ENCODE measurements around the gene LUZP2. TPM values are rescaled to one million over a fixed set of nuclear protein-coding genes. Genes with fewer than 3 reads are reported as not detected.

LUZP2 gene
- total RNA-seq, 2 experiments from 2014 or later, result not detected

DNA sequence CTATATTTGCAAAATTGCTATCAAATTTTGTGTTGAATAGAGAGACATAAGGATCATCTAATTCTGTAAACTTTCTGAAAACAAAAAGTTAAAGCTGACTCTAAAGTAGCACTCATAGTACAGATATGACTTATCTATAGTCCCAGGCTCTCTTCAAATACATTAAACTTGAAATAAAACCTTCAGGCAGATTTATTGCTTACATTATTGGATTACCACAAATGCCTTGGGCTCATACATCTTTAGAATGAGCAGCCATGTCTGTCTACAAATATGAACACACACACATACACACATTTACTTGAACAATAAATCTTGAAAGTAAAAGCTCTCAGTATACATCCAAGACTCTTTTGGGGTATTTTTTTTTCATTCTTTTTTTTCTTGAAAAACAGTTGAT, 207.9 kb downstream of the LUZP2 start:
- no peaks in the 10 kb centered on the region for H3K4me1 Mint-ChIP-seq (ENCODE audit: low read depth)

DNA sequence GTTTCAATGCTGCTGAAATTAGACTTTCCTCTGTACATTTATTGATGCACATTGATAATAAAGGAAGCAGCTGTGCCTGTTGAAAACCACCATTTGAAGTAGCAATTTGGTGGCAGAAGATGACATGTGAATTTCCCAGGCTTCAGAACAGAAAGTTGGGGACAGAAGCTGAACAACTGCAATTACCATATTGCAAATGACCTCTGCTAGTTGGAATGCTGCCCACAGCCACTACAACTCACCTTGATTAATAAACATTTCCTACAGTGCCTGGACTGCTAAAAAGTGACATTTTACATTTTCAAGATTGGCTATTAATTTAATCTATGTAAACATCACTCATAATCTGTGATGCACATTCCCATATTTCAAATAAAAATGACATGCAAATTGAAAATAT, 208.6 kb downstream of the LUZP2 start:
- Histone ChIP-seq H3K4me1 (ENCODE audit: insufficient read depth, low read length) (no peaks in the 10 kb centered on the region), H3K36me3 (ENCODE audit: insufficient read depth, low read length) (no peaks in the 10 kb centered on the region), H3K9me3 (ENCODE audit: control insufficient read depth in 1 of 2, insufficient read depth in 1 of 2, low read length in 2 of 2) (peaks cover 0 to 7% of the 10 kb centered on the region in 2 experiments), H3K27ac (ENCODE audit: low read depth in 1 of 2, low read length in 2 of 2) (no peak overlapping the region), H3K4me3 (ENCODE audit: low read length) (no peak overlapping the region), H3K27me3 (ENCODE audit: control insufficient read depth in 1 of 2, insufficient read depth in 2 of 2, low read length in 2 of 2) (no peaks in the 10 kb centered on the region)
- TF ChIP-seq, protein P1, sequence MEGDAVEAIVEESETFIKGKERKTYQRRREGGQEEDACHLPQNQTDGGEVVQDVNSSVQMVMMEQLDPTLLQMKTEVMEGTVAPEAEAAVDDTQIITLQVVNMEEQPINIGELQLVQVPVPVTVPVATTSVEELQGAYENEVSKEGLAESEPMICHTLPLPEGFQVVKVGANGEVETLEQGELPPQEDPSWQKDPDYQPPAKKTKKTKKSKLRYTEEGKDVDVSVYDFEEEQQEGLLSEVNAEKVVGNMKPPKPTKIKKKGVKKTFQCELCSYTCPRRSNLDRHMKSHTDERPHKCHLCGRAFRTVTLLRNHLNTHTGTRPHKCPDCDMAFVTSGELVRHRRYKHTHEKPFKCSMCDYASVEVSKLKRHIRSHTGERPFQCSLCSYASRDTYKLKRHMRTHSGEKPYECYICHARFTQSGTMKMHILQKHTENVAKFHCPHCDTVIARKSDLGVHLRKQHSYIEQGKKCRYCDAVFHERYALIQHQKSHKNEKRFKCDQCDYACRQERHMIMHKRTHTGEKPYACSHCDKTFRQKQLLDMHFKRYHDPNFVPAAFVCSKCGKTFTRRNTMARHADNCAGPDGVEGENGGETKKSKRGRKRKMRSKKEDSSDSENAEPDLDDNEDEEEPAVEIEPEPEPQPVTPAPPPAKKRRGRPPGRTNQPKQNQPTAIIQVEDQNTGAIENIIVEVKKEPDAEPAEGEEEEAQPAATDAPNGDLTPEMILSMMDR (IDR thresholded peaks at IDR 0.05), result no peak
- H3K9me3 Mint-ChIP-seq, result peaks cover 7% of the 10 kb centered on the region
- H3K27me3 Mint-ChIP-seq, result no peaks in the 10 kb centered on the region
- DNase-seq (no peak), ATAC-seq (ENCODE audit: poor library complexity) (no peak)
- H3K4me3 Mint-ChIP-seq, result no peak overlapping the region
- no peaks in the 10 kb centered on the region for H3K4me1 Mint-ChIP-seq (ENCODE audit: low read depth)
- H3K27ac Mint-ChIP-seq, result no peak overlapping the region
- intact Hi-C loops (cut with DNase I, micrococcal nuclease), result no loop called here
- POLR2A ChIA-PET, result no interaction called here
- CTCF ChIA-PET, result no interaction called here
- no peaks in the 10 kb centered on the region for H3K36me3 Mint-ChIP-seq (ENCODE audit: low read depth)

More for the DNA sequence above, 207.9 kb downstream of the LUZP2 start:
- peaks cover 0 to 7% of the 10 kb centered on the region in 2 experiments for H3K9me3 ChIP-seq (ENCODE audit: control insufficient read depth in 1 of 2, insufficient read depth in 1 of 2, low read length in 2 of 2)
- no peaks in the 10 kb centered on the region for H3K4me1 ChIP-seq (ENCODE audit: insufficient read depth, low read length)
- TF ChIP-seq, protein P1 (IDR thresholded peaks at IDR 0.05), result no peak
- Mint-ChIP-seq H3K9me3 (peaks cover 7% of the 10 kb centered on the region), H3K27me3 (no peaks in the 10 kb centered on the region), H3K27ac (no peak overlapping the region), H3K36me3 (ENCODE audit: low read depth) (no peaks in the 10 kb centered on the region), H3K4me3 (no peak overlapping the region)
- CTCF ChIA-PET, result no interaction called here
- no peaks in the 10 kb centered on the region for H3K27me3 ChIP-seq (ENCODE audit: control insufficient read depth in 1 of 2, insufficient read depth in 2 of 2, low read length in 2 of 2)
- no peak overlapping the region for H3K4me3 ChIP-seq (ENCODE audit: low read length)
- H3K36me3 ChIP-seq (ENCODE audit: insufficient read depth, low read length), result no peaks in the 10 kb centered on the region
- H3K27ac ChIP-seq (ENCODE audit: low read depth in 1 of 2, low read length in 2 of 2), result no peak overlapping the region
- DNase-seq, result no peak
- ATAC-seq (ENCODE audit: poor library complexity), result no peak
- POLR2A ChIA-PET, result no interaction called here
- intact Hi-C loops (cut with DNase I, micrococcal nuclease), result no loop called here

DNA sequence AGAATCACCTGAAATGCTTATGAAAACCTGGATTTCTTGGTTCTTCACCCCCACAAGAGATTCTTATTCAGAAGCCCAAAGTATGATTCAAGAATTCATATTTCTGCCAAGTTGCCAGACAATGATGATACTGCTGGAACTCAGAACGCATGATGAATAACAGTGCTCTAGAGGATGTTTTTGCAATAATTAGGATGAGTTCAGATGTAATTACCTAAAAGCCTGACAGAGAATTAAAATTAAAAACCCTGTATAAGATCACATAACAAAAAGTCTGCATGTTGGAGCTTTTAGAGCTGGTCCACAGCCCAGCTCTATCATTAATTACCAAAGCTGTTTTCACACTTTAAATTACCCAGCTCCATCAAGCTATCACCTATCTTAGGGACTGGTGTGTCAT, 211.8 kb downstream of the LUZP2 start:
- Mint-ChIP-seq H3K4me1 (ENCODE audit: low read depth) (no peaks in the 10 kb centered on the region), H3K4me3 (no peak overlapping the region), H3K9me3 (peaks cover 6% of the 10 kb centered on the region), H3K27ac (no peak overlapping the region), H3K36me3 (ENCODE audit: low read depth) (no peaks in the 10 kb centered on the region), H3K27me3 (no peaks in the 10 kb centered on the region)
- POLR2A ChIA-PET, result no interaction called here
- Histone ChIP-seq H3K4me1 (ENCODE audit: insufficient read depth, low read length) (no peaks in the 10 kb centered on the region), H3K4me3 (ENCODE audit: low read length) (no peak overlapping the region), H3K36me3 (ENCODE audit: insufficient read depth, low read length) (no peaks in the 10 kb centered on the region), H3K9me3 (ENCODE audit: control insufficient read depth in 1 of 2, insufficient read depth in 1 of 2, low read length in 2 of 2) (peaks cover 0 to 7% of the 10 kb centered on the region in 2 experiments), H3K27me3 (ENCODE audit: control insufficient read depth in 1 of 2, insufficient read depth in 2 of 2, low read length in 2 of 2) (no peaks in the 10 kb centered on the region), H3K27ac (ENCODE audit: low read depth in 1 of 2, low read length in 2 of 2) (no peak overlapping the region)
- DNase-seq (no peak), ATAC-seq (ENCODE audit: poor library complexity) (no peak)
- CTCF ChIA-PET, result no interaction called here
- TF ChIP-seq, protein P1 (IDR thresholded peaks at IDR 0.05), result no peak
- intact Hi-C loops (cut with DNase I, micrococcal nuclease), result no loop called here
